Ishikawa (cell line): Measurements from ENCODE around the gene PHF14.

Source experiments
- EGR1 ChIP-seq: IDR thresholded peaks from 2 replicates; pipeline ENCODE4 v1.6.1; 2012
- FOXM1 ChIP-seq: IDR thresholded peaks from 2 replicates; pipeline ENCODE4 v1.6.1; 2012; ENCODE audit warnings: low read depth, borderline replicate concordance
- RAD21 ChIP-seq: IDR thresholded peaks from 2 replicates; pipeline ENCODE4 v1.6.1; 2012; ENCODE audit warnings: low read depth
- TEAD4 ChIP-seq: IDR thresholded peaks from 2 replicates; pipeline ENCODE4 v1.6.1; 2012
- YY1 ChIP-seq: IDR thresholded peaks from 2 replicates; pipeline ENCODE4 v1.6.1; 2012; ENCODE audit warnings: low read depth
- TF ChIP-seq, protein P1 (sequence below): IDR thresholded peaks from 2 replicates; pipeline ENCODE4 v1.6.1; 2012; ENCODE audit warnings: low read depth, mild to moderate bottlenecking
- TF ChIP-seq, protein P2 (sequence below): IDR thresholded peaks from 2 replicates; pipeline ENCODE4 v1.6.1; 2012

DNA sequence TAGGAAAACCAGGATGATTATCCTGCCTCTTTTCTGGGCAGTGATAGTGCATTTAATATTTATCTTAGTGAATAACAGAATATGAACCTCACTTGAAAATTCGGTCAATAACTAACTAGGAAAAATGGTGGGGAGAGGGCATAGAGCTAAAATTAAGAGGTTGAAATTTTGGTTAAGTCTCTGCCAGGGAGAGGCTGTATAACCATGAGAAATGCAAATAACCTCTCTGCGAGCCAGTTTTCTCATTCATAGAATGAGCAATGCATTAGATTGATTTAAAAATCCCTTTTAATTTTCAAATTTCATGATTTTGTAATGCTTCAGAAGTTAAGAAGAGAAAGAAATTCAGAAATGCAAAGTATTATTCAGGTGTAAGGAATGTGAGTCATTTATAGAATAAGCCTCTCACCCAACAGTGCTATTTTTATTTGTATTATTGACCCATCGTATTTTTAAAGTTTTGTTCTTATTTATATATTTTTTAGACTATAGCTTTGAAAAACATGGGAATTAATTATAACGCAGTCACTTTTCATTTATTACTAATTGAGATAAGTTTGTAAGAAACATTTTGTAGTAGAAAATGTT lies 104.7 kb downstream of the PHF14 start:
- TF ChIP-seq YY1 (no peak), RAD21 (no peak), EGR1 (no peak), TEAD4 (no peak), FOXM1 (no peak)
- TF ChIP-seq, protein P1, sequence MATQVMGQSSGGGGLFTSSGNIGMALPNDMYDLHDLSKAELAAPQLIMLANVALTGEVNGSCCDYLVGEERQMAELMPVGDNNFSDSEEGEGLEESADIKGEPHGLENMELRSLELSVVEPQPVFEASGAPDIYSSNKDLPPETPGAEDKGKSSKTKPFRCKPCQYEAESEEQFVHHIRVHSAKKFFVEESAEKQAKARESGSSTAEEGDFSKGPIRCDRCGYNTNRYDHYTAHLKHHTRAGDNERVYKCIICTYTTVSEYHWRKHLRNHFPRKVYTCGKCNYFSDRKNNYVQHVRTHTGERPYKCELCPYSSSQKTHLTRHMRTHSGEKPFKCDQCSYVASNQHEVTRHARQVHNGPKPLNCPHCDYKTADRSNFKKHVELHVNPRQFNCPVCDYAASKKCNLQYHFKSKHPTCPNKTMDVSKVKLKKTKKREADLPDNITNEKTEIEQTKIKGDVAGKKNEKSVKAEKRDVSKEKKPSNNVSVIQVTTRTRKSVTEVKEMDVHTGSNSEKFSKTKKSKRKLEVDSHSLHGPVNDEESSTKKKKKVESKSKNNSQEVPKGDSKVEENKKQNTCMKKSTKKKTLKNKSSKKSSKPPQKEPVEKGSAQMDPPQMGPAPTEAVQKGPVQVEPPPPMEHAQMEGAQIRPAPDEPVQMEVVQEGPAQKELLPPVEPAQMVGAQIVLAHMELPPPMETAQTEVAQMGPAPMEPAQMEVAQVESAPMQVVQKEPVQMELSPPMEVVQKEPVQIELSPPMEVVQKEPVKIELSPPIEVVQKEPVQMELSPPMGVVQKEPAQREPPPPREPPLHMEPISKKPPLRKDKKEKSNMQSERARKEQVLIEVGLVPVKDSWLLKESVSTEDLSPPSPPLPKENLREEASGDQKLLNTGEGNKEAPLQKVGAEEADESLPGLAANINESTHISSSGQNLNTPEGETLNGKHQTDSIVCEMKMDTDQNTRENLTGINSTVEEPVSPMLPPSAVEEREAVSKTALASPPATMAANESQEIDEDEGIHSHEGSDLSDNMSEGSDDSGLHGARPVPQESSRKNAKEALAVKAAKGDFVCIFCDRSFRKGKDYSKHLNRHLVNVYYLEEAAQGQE = no peak
- TF ChIP-seq, protein P2, sequence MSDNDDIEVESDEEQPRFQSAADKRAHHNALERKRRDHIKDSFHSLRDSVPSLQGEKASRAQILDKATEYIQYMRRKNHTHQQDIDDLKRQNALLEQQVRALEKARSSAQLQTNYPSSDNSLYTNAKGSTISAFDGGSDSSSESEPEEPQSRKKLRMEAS = no peak
